CD4-positive, alpha-beta memory T cell (primary cell): ENCODE data around the gene PPP1R27. TPM values are rescaled to one million over a fixed set of nuclear protein-coding genes. Genes with fewer than 3 reads are reported as not detected.
A peak's percentile ranks its signal among the peaks of the same experiment; 100 is the strongest.

Experiments
- CTCF ChIA-PET: fragments of 350-600 bp; sonication (Branson Sonifier 250); formaldehyde crosslinking; loops from one replicate; lab custom pipeline; 2021; ENCODE audit warnings: inconsistent platforms; ENCODE audit not compliant: partially characterized antibody; lab: Charles Lee
- POLR2A ChIA-PET: fragments of 350-600 bp; sonication (Branson Sonifier 250); formaldehyde crosslinking; loops from one replicate; lab custom pipeline; 2021; ENCODE audit not compliant: partially characterized antibody; lab: Charles Lee
- DNase-seq, 5 donors: peaks; one replicate each; pipeline versions ENCODE4 v3.0.0 to v3.0.0-alpha.2; 2020 to 2022; ENCODE audit warnings: mixed read lengths in 1 of 5
- H3K27ac ChIP-seq: one replicate; pipeline ENCODE4 v1.7.0; 2013; ENCODE audit warnings: low read depth, low read length
- H3K27me3 ChIP-seq: 2 replicates; pipeline ENCODE4 v1.7.0; 2013; ENCODE audit warnings: mild to moderate bottlenecking, low read length, moderate library complexity; ENCODE audit not compliant: insufficient read depth
- H3K36me3 ChIP-seq: 2 replicates; pipeline ENCODE4 v1.7.0; 2013; ENCODE audit warnings: mild to moderate bottlenecking, low read length, moderate library complexity; ENCODE audit not compliant: insufficient read depth
- H3K4me1 ChIP-seq: 2 replicates; pipeline ENCODE4 v1.7.0; 2013; ENCODE audit warnings: mild to moderate bottlenecking, low read length, moderate library complexity; ENCODE audit not compliant: insufficient read depth
- H3K4me3 ChIP-seq, 2 donors: one replicate each; pipeline ENCODE4 v1.7.0; 2013; ENCODE audit warnings: low read length in 2 of 2, mild to moderate bottlenecking in 1 of 2
- H3K9me3 ChIP-seq, 2 donors: one replicate each; pipeline ENCODE4 v1.7.0; 2013; ENCODE audit warnings: low read length in 2 of 2, control low read depth in 1 of 2; ENCODE audit not compliant: control insufficient read depth in 1 of 2
- H3K27ac Mint-ChIP-seq, 7 donors: one replicate each; pipeline ENCODE4 v1.8.0; 2020 to 2021; ENCODE audit warnings: mixed read lengths in 7 of 7, mild to moderate bottlenecking in 6 of 7, inconsistent platforms in 3 of 7, moderate library complexity in 3 of 7
- H3K27me3 Mint-ChIP-seq, 2 donors: one replicate each; pipeline ENCODE4 v1.8.0; 2020 to 2021; ENCODE audit warnings: mixed read lengths in 2 of 2
- H3K36me3 Mint-ChIP-seq, 2 donors: one replicate each; pipeline ENCODE4 v1.8.0; 2020 to 2021; ENCODE audit warnings: mixed read lengths in 2 of 2, inconsistent platforms in 1 of 2, mild to moderate bottlenecking in 1 of 2
- H3K4me1 Mint-ChIP-seq, 4 donors: one replicate each; pipeline ENCODE4 v1.8.0; 2020 to 2021; ENCODE audit warnings: mixed read lengths in 4 of 4, mild to moderate bottlenecking in 1 of 4
- H3K4me3 Mint-ChIP-seq, 8 donors: one replicate each; pipeline ENCODE4 v1.8.0; 2020 to 2021; ENCODE audit warnings: mixed read lengths in 8 of 8, mild to moderate bottlenecking in 7 of 8, moderate library complexity in 6 of 8, inconsistent platforms in 3 of 8
- H3K9me3 Mint-ChIP-seq, 8 donors: one replicate each; pipeline ENCODE4 v1.8.0; 2020 to 2021; ENCODE audit warnings: mixed read lengths in 8 of 8, mild to moderate bottlenecking in 5 of 8, inconsistent platforms in 3 of 8, moderate library complexity in 1 of 8
- intact Hi-C: fragments of 100-400 bp; cut with micrococcal nuclease; formaldehyde crosslinking; loops from one replicate; pipeline ENCODE4 v1.15.1; 2023
- polyA plus RNA-seq, 2 donors: library from polyadenylated mRNA; unstranded; fragments of 300-500 nt; fragmentation: Illumina TruSeq; gene quantifications; one replicate each; pipeline ENCODE4 v1.2.3, GENCODE V29; 2021
- total RNA-seq, 2 experiments: library from RNA; stranded (reverse); gene quantifications; one replicate each; pipeline ENCODE4 v1.2.3, GENCODE V29; 2021

Gene PPP1R27
- total and polyA plus RNA-seq, 4 experiments from 2014 or later, result 0.18 TPM; not detected in 3

- Mint-ChIP-seq H3K4me3 (no peak overlapping the region), H3K27me3 (peaks cover 10 to 15% of the 10 kb centered on the region in 2 donors), H3K27ac (no peak overlapping the region), H3K9me3 (no peaks in the 10 kb centered on the region), H3K4me1 (no peaks in the 10 kb centered on the region), H3K36me3 (no peaks in the 10 kb centered on the region)
- Histone ChIP-seq H3K27ac (no peak overlapping the region), H3K9me3 (no peaks in the 10 kb centered on the region), H3K36me3 (no peaks in the 10 kb centered on the region), H3K4me1 (no peaks in the 10 kb centered on the region), H3K27me3 (no peaks in the 10 kb centered on the region), H3K4me3 (no peak overlapping the region)
- no peak for DNase-seq
- ChIA-PET POLR2A (no interaction called here), CTCF (no interaction called here)
- intact Hi-C loops, result no loop called here
Measured at GRCh38 chr17:81812571-81813370, 22.1 kb downstream of the PPP1R27 start.

DNA sequence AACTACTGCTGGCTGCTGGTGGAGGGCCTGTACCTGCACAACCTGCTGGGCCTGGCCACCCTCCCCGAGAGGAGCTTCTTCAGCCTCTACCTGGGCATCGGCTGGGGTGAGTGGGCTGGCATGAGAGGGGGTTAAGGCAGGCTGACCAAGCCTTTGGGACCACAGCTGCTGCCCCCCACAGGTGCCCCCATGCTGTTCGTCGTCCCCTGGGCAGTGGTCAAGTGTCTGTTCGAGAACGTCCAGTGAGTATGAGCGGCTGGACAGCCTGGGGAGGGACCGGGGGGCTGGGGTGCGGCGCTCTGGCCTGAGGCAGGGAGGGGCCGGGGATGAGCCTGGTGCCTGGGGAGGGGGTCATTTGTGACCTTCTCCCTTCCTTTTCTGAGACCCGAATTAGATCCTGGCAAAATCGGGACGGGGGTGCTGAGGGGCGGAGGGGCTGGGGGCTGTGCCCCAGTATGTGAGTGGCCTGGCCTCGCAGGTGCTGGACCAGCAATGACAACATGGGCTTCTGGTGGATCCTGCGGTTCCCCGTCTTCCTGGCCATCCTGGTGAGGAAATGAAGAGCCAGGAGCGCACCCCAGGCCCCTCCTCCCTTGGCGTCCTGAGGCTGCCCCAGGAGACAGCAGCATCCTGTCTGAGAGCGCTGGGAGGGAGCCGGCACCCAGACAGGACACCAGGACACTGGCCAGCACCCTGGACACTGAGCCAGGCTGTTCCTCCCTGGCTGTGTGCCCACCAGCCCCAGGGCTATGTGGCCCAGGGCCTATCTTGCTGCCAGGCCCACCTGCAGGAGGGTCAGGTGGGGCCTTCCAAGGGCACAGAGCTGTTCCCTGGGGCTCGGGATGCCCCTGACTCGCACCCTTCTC is 22.9 kb downstream of the PPP1R27 start:
- Histone ChIP-seq H3K9me3 (no peaks in the 10 kb centered on the region), H3K4me1 (no peaks in the 10 kb centered on the region), H3K27ac (no peak overlapping the region), H3K4me3 (no peak overlapping the region), H3K36me3 (no peaks in the 10 kb centered on the region), H3K27me3 (no peaks in the 10 kb centered on the region)
- Mint-ChIP-seq H3K4me1 (no peaks in the 10 kb centered on the region), H3K27me3 (peaks cover 10 to 15% of the 10 kb centered on the region in 2 donors), H3K4me3 (no peak overlapping the region), H3K36me3 (no peaks in the 10 kb centered on the region), H3K9me3 (no peaks in the 10 kb centered on the region), H3K27ac (no peak overlapping the region)
- intact Hi-C loops, result no loop called here
- ChIA-PET CTCF (no interaction called here), POLR2A (no interaction called here)
- DNase-seq, result no peak

GRCh38 chr17:81810892-81811704 is 23.8 kb downstream of the PPP1R27 start:
- no peaks in the 10 kb centered on the region for H3K27me3 ChIP-seq
- peaks cover 8 to 16% of the 10 kb centered on the region in 2 donors for H3K27me3 Mint-ChIP-seq
- no peaks in the 10 kb centered on the region for H3K9me3 ChIP-seq
- H3K4me3 Mint-ChIP-seq, result no peak overlapping the region
- POLR2A ChIA-PET, result no interaction called here
- intact Hi-C loops, result no loop called here
- no peak for DNase-seq
- no peaks in the 10 kb centered on the region for H3K9me3 Mint-ChIP-seq
- no peak overlapping the region for H3K27ac Mint-ChIP-seq
- H3K36me3 Mint-ChIP-seq, result no peaks in the 10 kb centered on the region
- no peak overlapping the region for H3K4me3 ChIP-seq
- CTCF ChIA-PET, result no interaction called here
- no peaks in the 10 kb centered on the region for H3K4me1 Mint-ChIP-seq
- no peak overlapping the region for H3K27ac ChIP-seq
- H3K4me1 ChIP-seq, result no peaks in the 10 kb centered on the region
- H3K36me3 ChIP-seq, result no peaks in the 10 kb centered on the region

DNA sequence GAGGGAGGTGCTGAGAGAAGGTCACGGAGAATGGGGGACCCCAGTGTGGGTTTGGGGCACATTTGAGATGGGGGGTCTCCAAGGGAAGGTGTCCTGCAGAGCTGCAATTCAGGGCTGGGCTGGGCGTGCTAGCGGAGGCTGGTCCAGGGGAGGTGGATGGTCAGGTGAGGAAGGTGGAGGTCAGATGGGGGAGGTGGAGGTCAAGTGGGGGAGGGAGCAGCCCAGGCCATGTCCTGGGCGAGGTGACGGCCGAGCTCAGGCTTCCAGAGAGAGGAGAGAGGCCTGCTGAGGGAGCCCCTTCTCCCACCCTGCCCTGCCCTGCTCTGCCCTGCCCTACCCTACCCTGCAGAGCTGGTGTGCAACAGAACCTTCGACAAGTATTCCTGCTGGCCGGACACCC is 24.4 kb downstream of the PPP1R27 start:
- Mint-ChIP-seq H3K4me3 (no peak overlapping the region), H3K27ac (no peak overlapping the region), H3K9me3 (no peaks in the 10 kb centered on the region), H3K36me3 (no peaks in the 10 kb centered on the region), H3K27me3 (peaks cover 9 to 17% of the 10 kb centered on the region in 2 donors), H3K4me1 (no peaks in the 10 kb centered on the region)
- intact Hi-C loops, result no loop called here
- POLR2A ChIA-PET, result no interaction called here
- Histone ChIP-seq H3K27me3 (no peaks in the 10 kb centered on the region), H3K36me3 (no peaks in the 10 kb centered on the region), H3K4me3 (no peak overlapping the region), H3K4me1 (no peaks in the 10 kb centered on the region), H3K27ac (no peak overlapping the region), H3K9me3 (no peaks in the 10 kb centered on the region)
- CTCF ChIA-PET, result no interaction called here
- no peak for DNase-seq

DNA sequence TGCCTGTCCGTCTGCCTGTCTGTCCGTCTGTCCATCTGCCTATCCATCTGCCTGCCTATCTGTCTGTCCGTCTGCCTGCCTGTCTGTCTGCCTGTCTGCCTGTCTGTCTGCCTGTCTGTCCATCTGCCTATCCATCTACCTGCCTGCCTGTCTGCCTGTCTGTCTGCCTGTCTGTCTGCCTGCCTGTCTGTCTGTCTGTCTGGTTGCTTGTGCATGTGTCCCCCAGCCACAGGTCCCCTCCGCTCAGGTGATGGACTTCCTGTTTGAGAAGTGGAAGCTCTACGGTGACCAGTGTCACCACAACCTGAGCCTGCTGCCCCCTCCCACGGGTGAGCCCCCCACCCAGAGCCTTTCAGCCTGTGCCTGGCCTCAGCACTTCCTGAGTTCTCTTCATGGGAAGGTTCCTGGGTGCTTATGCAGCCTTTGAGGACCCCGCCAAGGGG is 25.3 kb downstream of the PPP1R27 start:
- intact Hi-C loops, result no loop called here
- no peaks in the 10 kb centered on the region for H3K4me1 Mint-ChIP-seq
- Histone ChIP-seq H3K9me3 (no peaks in the 10 kb centered on the region), H3K4me3 (no peak overlapping the region), H3K27ac (no peak overlapping the region), H3K36me3 (no peaks in the 10 kb centered on the region), H3K27me3 (no peaks in the 10 kb centered on the region), H3K4me1 (no peaks in the 10 kb centered on the region)
- peak overlapping the region in 1 of 8 donors; percentile 15 for H3K4me3 Mint-ChIP-seq
- no peaks in the 10 kb centered on the region for H3K36me3 Mint-ChIP-seq
- CTCF ChIA-PET, result no interaction called here
- H3K27ac Mint-ChIP-seq, result peak overlapping the region in 1 of 7 donors; percentile 43
- peaks cover 9 to 17% of the 10 kb centered on the region in 2 donors for H3K27me3 Mint-ChIP-seq
- POLR2A ChIA-PET, result no interaction called here
- H3K9me3 Mint-ChIP-seq, result no peaks in the 10 kb centered on the region
- DNase-seq, result no peak

DNA sequence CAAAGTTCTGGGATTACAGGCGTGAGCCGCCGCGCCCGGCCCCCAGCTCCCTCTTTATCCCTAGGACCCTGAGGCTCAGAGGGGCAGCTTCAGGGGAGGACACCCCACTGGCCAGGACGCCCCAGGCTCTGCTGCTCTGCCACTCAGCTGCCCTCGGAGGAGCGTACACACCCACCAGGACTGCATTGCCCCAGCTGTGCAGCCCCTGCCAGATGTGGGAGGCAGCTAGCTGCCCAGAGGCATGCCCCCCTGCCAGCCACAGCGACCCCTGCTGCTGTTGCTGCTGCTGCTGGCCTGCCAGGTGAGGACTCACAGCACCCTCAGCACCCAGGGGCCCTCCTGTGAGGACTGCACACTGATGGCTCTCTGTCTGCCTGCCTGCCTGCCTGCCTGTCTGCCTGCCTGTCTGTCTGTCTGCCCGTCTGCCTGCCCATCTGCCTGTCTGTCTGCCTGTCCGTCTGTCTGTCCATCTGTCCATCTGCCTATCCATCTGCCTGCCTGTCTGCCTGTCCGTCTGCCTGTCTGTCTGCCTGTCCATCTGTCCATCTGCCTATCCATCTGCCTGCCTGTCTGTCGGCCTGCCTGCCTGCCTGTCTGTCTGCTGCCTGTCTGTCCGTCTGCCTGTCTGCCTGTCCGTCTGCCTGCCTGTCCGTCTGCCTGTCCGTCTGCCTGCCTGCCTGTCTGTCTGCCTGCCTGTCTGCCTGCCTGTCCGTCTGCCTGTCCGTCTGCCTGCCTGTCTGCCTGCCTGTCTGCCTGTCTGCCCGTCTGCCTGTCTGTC is 25.9 kb downstream of the PPP1R27 start:
- ChIA-PET POLR2A (no interaction called here), CTCF (no interaction called here)
- Histone ChIP-seq H3K36me3 (no peaks in the 10 kb centered on the region), H3K4me3 (no peak overlapping the region), H3K27me3 (no peaks in the 10 kb centered on the region), H3K4me1 (no peaks in the 10 kb centered on the region), H3K9me3 (no peaks in the 10 kb centered on the region), H3K27ac (no peak overlapping the region)
- Mint-ChIP-seq H3K27me3 (peaks cover 9 to 17% of the 10 kb centered on the region in 2 donors), H3K36me3 (no peaks in the 10 kb centered on the region), H3K9me3 (no peaks in the 10 kb centered on the region), H3K27ac (no peak overlapping the region), H3K4me3 (peak overlapping the region in 1 of 8 donors; percentile 48), H3K4me1 (no peaks in the 10 kb centered on the region)
- peak in 1 of 5 donors; percentile 13 for DNase-seq
- intact Hi-C loops, result no loop called here
